LoVo (cell line): ENCODE measurements around the gene DIS3L2.
"Not testable (repeated sequence)": the region's sequence is repeated elsewhere in the genome, so short reads cannot be mapped to it uniquely, and the experiment has no call there.

ENCODE experiments used
- DNase-seq: peaks from one replicate; pipeline ENCODE4 v3.0.0-alpha.2; 2016; ENCODE audit warnings: low spot score

Gene DIS3L2

DNA sequence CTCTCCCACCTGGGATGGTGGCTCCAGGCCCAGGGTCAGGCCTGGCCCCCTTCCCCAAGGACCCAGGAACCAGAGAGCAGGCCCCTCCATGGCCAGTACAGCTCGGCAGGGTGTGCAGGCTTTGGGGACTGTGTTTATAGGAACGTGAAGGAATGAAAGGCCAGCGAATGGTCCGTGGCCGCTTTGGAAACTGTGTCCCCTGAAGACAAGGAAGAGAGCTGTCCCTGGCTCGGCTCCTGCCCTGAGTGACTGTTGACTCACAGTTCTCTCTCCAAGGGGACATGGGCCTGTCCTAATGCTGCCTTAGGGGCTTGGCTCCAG, 373.3 kb downstream of the DIS3L2 start:
- DNase-seq = not testable (repeated sequence)

DNA sequence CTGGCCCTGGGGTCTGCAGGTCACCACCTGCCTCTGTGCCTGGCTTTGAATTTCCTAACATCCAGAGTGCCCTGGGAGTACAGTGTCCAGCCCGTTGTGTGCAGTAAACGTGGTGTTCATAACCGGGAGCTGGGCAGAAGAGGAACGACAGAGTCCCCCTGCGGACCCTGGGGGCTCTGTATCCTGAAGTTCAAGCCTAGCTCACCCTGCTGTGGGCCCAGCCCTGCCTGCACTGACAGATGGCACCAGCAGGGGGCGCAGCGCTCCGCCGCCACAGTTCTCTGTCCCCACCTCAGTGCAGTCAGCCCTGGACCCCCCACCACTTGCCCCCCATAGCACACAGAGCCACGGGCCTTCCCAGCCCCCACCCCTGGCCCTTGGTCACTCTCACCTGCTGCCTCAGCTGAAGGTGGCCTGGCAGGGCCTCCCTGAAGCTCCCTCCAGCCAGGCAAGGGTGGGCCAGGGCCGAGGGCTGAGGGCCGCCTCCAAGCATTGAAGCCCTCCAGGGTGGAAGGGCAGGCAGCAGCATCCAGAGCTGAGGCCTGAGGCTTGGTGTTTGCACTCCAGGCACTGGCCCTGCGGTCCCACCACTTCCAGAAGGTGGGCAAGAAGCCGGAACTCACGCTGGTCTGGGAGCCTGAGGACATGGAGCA, 373.8 kb downstream of the DIS3L2 start:
- not testable (repeated sequence) for DNase-seq

DNA sequence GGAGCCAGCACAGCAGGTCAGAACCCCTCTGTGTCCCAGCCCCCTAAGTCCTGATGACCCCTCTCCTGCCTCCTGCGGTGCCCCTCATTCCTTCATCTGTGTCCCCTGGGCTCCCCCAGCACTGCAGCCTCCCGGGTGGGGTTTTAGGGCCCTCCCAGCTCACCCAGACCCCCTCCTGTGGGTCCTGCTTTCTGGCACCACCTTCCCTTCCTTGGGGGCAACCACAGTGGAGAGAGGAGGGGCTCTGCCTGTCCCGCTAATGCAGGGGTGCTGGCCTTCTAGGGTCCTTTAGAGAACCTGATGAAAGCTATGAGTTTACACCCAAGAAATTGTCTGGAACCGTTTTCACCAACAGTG, 374.3 kb downstream of the DIS3L2 start:
- no peak for DNase-seq

DNA sequence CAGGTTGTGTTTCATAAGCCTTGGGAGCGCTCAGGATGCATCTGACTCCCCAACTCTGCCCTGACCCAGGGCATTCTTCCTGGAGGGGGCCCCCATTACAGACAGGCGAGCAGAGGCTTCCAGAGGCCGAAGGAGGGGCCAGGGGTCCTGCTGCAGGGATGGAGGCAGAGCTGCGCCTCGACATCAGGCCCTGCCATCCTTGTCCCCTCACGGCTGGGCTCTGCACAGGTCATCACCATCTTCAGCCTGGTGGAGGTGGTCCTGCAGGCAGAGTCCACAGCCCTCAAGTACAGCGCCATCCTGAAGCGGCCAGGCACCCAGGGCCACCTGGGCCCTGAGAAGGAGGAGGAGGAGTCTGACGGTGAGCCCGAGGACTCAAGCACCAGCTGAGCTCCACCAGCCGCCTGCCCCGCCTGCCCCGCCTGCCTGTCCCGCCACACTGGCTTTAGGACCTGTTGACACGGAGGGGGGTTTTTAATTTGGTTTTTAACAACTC, 374.8 kb downstream of the DIS3L2 start:
- DNase-seq = no peak

DNA sequence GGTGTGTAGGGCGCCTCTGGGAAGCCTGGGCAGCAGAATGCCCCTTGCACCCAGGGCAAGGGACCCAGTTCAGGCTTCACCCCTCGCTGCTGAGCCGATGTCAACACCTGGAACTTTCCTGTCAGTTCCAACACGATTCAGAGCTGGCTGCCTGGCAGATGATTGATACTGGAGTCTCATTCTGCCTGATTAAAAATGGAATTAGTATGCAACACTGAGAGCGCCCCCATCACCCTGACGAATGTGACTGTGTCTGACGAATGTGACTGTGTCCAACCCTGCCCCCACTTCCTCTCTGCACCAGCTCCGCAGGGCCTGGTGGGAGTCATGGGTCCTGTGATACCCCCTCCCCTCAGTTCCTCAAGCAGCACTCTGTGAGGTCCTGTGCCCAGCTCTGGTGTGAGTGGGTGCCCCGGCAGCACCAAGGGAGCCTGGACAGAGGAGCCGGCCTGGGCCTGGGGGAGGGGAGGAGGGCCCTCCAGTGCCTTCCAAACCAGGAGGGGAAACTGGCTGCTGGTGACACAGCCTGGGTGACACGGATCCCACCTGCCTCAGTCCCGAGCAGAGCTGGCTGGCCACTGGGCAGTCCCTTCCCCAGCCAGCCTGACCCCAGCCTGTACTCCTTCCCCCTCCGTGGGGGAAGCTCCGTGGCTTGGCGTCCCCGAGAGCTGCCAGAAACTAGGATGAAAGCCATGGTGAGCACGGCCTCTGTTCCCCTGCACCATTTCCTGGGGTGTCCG, 375.6 kb downstream of the DIS3L2 start:
- no peak for DNase-seq

DNA sequence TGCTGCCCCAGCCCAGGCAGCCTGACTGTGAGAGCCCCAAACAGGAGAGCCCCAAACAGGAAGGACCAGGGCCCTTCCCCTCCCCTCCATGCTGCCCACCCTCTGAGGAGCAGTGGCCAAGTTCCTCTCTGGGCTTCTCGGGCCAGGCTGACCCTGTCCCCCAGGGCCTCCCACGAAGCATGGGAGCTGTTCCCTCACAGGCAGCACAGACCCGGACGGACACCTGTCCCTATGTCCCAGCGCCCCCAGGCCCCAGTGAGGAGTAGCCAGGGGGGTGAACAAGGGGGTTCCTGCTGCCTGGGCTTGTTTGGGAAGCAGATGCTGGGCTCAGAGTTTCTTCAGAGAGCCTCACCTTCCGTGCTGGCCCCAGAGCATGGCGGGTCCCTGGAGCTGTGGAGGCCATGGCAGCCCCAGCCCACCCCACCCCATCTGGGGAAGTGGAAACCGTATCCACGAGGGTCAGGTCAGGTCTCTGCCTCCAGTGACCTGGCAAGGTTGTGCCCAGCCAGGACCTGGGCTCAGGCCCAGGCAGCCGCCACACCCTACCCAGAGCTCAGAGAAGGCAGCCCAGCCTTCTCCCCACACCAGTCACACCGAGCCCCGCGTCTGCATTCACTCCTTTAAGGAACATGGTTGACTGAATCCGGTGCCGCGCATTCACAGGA, 376.7 kb downstream of the DIS3L2 start:
- not testable (repeated sequence) for DNase-seq

DNA sequence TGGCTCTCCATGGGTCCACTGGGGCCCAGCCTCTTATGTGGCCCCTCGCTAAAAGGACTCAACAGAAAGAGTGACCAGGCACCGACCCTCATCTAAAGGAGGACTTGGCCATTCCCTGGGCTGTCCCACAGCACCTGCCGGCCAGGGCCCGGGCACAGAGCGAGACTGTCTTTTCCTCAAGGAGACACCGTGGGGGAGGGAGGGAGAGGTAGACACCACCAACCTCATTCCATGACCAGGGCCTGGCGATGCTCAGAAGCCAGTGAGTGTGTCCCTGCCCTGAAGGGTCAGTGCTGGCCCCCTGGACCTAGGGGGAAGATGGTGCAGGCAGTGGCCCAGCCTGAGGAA, 377.2 kb downstream of the DIS3L2 start:
- no peak for DNase-seq

DNA sequence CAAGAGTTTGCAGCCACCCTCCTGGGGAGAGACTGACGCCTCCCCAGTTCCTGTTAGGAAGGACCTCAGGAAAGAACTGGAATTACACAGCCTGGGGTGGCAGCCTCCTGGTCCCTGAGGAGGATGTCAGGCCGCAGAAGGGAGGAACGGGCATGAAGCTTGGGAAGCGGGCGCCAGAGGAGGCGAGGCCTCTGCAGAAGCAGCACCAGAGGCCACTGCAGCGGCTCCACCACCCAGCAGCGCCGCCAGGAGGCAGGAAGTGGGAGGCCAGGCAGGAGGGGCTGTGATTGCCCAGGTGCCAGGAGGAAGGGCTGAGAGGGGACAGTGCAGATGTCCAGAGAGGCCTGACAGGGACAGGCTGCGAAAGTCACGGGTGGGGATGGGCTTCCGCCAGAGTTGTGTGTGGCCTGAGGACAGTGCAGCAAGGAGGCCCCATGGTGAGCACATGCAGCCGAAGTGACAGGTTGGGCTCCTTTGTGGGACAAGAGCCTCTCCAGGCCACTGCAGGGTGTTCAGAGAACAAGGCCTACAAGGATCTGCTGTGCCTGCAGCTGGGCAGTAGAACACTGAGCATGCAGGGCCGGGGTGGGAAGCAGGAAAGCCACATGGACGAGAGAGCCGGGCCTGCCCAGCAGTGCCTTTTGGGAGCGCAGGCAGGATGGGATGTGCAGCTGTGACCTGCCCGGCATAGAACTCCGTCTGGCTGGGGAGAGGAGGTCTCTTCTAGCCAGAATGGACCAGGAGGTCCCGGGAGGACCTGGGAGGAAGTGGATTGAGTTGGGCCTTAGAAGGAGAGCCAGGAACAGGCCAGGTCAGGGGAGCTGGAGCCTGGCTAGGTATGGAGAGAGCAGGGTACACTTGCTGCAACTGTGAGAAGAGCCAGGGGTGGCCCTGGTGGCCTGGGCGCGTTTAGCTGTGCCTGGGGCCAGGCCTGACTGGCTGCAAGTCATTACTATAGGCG, 377.9 kb downstream of the DIS3L2 start:
- DNase-seq = no peak

DNA sequence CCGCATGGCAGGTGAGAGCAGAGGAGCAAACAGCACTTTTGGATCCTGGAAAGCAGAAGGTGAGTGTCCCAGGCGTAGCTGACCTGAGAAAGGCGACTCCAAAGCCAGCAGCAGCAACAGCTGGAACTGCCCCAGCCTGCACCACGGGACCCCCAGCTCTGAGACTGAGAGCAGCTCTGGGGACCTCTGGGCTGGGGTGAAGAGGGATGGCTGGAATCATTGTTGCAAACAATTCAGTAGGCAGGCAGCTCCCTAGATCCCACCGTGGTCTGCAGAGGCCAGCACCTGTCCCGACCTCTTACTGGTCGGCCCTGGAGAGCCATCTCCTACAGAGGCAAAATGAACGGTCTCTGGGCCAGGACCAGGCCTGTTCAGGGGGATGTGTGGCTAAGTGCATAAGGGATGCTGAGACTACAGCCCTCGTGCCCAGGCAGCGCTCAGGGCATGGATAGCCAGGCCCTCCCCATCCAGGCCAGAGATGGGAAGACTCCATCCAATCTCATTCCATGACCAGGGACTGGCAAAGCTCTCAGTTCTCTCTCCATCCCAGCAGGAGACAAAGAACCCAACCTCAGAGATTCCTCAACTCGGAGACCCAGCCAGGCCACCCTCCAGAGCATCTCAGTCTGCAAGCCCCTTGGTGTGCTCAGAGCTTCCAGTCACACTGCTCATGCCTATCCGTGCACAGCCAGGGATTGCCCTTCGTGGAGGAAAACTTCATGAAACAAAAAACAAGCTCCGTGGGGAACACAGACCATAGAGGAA, 378.8 kb downstream of the DIS3L2 start:
- DNase-seq = no peak

DNA sequence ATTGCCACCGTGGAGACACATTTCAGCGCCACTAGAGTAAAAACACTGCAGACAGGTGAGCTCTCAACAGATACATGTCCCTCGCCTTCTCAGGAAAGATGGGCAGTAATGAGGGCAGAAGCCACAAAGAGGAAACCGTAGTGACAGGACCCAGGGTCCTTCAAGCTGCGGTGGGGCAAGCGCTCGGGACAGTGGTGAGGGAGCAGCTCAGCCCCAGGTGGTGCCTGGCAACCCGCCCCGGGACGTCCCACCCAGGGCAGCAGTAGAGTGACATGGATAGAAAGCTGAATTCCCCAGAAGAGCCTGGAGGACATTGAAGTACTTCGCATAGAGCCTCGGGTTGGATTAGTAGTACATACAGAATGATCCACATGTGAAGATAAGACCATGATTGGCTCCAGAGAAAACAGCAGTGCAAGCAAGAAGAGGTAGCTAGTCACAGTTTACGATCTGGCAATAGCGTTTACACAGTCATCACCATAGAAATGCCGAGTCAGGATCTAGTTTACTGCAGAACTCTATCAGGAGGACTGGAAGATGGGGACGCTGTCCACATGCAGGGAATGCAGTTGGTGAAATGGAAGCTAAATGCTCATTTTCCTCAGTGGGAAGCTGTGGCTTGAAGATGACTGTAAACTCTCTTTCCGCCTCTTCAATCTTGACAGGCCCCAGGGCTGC, 379.7 kb downstream of the DIS3L2 start:
- DNase-seq = no peak

DNA sequence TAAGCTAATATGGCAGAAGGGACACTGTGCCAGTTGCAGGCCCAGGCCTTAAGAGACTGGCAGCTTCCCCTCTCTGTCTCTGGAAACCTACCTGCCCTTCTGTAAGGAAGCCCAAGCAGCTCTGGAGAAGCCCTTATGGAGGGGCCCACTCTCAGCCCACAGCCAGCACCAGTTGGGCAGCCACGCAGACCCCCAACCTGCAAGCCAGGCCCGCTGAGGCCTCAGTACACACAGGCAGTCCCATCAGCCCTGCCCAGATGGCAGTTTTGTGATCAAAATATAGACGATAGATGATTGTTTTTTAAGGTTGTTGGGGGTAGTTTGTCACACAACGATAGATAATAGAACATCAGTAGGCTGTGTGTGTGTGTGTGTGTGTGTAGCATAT, 380.2 kb downstream of the DIS3L2 start:
- DNase-seq = no peak

DNA sequence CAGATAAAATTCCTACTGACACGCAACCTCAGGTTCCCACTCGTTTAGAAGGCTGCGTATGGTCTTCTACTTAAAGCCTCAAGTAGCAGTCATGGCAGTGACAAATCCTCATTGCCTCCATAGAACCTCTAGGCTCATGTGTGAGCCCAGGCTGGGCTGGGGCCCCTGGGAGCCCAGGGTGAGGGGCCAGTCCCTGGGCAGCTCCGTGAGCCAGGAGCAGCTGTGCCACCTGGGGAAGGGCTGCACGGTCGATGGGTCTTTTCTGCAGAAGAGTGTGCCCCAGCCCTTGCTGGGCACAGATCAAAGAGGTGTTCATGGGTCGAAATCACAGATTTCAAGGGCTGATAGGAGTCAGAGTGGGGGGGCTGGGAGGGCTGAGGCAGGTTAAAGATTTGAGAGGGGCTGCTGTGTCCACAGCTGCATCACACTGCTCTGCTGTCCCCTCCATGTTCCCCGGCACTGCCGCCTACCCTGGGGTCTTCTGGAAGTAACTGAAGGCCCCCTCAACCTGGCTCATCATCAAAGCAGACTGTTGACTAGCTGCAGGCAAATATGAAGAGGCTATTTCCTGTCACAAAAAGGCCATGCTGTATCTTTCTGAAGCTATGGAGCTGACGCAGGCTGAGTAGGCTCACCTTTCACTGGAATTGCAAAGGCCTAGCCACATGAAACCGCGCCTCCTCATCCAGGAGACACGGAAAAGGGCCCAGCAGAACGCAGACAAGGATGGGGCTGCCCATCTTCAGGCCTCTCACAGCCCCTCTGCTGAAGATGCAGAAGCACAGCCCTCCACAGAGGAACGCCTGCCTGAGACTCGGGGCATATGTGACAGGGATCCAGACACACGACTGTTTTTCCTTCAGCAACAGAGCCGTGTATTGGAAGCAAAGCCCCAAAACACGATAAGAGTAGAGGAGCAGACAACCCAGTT, 381.4 kb downstream of the DIS3L2 start:
- DNase-seq = no peak

DNA sequence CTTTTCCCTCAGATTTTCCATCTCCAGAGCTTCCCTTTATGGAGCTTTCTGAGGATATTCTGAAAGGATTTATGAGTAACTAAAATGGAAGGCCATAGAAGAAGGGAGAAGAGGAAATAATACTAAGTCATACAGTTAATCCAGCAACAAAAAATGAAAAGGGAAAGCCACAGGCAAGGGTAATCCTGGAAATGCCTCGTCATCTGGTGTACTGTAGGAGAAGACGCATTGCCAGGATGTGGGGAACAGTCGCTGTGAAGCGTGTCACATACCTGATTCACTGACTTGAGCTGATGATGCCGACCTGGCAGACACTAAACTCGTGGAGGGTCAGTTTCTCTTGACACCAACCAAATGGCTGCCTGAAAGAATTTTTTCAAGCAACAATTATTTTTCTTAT, 382.3 kb downstream of the DIS3L2 start:
- DNase-seq = no peak

DNA sequence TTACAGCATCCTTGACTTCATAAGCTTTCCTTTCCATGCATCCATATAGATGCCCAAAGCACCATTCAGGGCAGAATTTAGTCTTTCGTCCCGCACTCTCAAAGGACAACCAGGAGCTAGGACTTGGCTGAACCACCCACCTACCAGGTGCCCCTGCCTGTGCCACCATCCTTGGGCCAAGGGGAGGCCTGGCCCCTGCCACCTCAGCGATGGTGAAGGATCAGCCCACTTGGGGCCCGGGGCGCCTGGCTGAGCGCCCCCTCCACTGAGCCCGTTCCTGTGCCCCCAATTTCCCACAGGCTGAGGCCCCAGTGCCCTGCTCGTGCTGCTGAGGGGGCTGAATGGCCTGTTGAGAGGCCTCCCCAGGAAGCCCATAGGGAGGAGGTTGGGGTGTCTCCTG, 383.7 kb downstream of the DIS3L2 start:
- DNase-seq = no peak

DNA sequence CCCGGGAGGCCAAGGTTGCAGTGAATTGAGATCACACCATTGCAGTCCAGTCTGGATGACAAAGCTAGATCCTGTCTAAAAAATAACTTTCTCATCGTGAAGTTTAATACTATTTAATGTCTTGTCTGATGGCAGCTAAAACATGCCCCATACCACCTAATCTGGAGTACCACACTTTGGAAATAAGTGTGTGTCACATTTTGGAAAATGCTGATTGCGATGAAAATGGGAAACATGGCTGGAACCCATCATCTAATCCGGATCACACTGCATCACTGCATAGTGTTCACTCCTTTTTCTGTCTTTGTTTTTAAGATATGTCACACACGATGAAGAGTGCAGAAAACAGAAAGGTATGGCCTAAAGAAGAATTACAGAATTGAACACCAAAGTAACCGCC, 385.9 kb downstream of the DIS3L2 start:
- no peak for DNase-seq

DNA sequence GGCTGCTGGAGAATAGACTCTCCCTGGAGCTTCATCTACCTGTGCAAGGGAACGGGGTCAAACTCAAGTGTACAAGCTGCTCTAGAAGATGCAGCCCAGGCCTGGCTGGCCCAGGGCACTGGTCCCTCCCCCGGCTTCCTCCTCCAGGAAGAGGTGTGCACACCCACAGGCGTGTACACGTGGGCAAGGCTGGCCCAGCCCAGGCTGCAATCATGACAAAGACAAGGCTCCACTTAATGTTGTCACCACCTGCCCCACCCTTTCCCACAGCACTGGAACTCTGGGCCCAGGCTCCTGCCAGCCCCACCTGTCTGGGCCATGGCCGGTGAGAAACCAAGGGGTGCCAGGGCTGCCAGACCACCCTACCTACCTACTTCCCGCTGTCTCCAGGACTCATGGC, 387.4 kb downstream of the DIS3L2 start:
- peak; percentile 84 for DNase-seq

DNA sequence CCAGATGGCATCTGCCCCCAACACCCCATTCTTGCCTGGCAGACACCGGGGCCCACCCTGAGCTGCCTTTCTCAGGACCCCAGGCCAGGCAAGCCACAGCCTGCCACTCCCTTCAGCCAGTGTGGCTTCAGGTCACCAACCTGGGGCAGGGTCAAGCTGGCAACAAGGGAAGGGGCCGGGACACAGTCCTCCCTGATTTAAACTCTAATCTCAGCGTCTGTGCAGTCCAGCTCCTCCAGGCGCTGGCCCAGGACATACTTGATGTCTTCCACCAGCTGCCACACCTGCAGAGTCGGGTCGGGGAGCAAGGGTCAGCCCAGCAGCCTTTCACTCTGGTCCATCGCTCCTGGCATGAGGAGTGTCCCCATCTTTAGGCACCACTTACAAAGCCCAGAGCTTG, 388.0 kb downstream of the DIS3L2 start:
- no peak for DNase-seq

DNA sequence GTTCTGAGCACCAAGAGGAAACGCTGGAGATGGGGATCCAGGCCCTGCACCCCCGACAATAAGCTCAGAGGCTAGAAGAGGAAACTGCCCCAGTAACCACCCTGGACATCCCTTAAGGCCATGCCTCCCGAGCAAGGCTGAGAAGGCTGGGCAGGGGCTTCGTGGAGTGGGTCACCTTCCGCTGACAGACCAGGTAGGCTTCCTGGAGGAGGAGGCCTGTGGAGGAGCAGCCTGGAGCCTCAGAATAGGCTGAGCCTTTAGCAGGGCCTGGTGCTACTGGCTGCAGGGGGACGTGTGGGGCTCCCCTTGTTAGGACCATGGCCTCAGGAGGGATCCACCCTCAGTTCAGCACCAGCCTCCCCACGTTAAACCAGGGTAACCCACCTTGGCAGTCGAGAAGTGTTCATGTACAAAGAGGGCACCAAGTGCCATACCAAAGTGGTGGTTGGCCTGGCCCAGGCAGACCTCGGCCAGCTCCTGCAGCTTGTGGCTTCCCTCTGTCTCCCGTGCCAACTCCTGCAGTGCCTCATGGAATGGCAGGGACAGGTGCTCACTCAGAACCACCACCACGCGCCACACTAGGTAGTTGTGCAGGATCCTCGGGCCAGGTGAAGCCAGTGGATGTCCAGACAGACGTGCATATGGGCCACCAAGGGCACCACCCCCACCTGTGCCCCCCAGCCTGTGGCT, 388.6 kb downstream of the DIS3L2 start:
- no peak for DNase-seq
